PC-9 (cell line): ENCODE data around the gene EIF4G1.

Experiments
- CTCF ChIP-seq: fragments of 200-600 bp; sonication (generic); conservative IDR thresholded peaks from 2 replicates; pipeline ENCODE4 v1.6.1; 2017; ENCODE audit warnings: mixed run types, antibody characterized with exemption, mild to moderate bottlenecking, moderate library complexity
- EZH2 ChIP-seq: fragments of 200-600 bp; sonication (generic); IDR thresholded peaks from 2 replicates; pipeline ENCODE4 v1.8.0; 2017; ENCODE audit warnings: antibody characterized with exemption, low read depth

- no peak for TF ChIP-seq CTCF
- TF ChIP-seq EZH2 = no peak
These were observed 18.6 kb upstream of the EIF4G1 start for GRCh38 chr3:184295771-184296170.
